Measurements from ENCODE around the gene SLC2A10.
"Not testable (repeated sequence)": the region's sequence is repeated elsewhere in the genome, so short reads cannot be mapped to it uniquely, and the experiment has no call there.

The SLC2A10 gene

DNA sequence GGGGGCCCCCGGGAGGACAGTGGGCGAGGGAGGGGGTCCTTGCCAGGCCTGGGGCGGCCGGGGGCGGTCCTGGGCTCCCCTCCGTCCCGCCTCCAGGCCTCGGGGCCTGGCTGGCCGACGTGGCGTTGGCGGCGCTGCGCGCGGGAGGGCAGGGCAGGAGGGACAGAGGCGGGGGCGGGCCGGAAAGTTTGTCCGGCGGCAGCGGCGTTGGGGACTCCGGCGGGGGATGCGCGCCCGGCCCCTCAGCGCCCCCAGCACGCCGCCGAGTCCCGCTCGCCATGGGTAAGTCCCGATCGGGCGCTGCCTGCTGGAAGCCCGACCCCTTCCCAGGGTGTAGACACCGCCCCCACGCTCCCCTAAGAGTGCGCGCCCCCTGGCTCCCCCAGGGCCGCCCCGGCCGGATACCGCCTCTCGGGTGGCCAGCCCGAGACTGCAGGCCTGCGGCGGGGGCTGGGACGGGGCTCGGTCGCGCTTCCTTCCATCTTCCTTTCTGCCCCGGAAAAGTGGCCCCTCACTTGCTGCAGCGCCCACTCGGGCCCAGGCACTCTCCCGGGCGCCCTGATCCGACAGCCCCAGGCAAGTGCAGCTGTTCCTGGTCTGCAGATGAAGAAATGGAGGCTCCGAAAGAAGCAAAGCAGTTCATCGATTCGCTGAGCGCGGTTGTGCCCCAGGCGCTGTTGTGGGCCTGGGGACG is at the start of gene SLC2A10:
Gene SLC2A10 (plus strand): TSS at position 191 of the 694 bp plus-strand sequence. CDS start 88 bp downstream, at position 279.
- peak in 1 of 2 experiments; percentile 42 for DNase-seq

DNA sequence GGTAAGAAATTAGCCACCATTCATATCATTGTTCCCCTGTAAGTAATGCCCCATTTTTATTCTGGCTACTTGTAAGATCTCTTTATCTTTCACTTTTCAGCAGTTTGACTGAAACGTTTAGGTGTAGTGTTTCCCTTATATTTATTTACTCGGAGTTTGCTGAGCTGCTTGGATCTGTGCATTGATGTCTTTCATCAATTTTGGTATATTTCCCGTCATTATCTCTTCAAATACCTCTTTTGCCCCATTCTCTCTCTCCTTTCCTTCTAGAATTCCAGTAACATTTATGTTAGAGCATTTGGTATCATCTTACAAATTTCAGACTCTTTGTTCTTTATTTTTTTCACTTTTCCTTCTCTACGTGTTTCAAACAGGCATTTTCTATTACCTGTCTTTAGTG is 49.0 kb upstream of the SLC2A10 start:
- no peak for DNase-seq

DNA sequence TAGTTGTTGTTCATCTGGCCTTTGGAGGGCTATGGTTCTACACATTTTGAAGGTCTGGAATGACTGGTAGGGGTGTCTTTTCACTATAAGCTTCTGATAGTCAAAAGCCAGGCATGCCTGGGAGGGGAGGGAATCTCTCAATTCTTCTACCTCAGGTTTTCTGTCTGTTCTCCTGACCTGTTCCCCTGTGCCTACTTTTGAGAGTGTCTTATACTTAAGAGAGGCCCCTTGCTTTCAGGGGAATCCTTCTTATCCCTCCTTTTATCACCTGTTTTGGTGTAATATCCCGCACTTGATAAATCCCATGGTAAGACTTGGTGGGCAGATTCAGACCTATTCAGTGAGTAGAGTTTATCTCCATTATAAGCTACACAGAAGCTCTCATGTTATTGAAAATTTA is 47.8 kb upstream of the SLC2A10 start:
- DNase-seq = no peak

DNA sequence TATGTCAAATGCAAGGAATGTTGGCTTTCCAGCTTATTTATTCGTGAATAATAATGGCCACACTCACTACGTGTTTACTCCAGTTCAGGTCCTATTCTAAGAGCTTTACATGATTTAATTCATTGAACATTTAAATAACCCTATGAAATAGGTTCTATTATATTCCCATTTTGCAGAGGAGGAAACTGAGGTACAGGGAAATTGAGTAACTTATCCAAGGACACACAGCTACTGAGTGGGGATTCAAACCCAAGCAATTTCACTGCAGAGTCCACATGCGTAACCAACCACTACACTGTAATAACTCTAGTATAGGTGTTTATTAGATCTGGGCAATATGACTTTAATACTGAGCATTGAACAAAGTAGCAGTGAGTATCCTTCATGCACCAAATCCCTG is 45.9 kb upstream of the SLC2A10 start:
- no peak for DNase-seq

DNA sequence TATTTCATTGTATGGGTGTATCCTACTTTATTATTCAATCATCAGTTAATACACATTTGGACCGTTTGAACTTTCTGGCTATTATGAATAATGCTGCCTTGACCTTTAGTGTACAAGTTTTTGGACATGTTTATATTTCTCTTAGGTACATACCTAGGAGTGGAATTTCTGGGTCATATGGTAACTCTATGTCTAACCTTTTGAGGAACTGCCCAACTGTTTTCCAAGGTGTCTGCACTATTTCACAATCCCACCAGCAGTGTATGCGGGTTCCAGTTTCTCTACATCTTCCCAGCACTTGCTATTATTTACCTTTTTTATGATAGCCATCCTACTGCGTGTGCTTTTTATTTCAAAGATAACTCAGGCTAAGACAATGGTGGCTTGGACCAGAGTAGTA is 43.8 kb upstream of the SLC2A10 start:
- DNase-seq = no peak

DNA sequence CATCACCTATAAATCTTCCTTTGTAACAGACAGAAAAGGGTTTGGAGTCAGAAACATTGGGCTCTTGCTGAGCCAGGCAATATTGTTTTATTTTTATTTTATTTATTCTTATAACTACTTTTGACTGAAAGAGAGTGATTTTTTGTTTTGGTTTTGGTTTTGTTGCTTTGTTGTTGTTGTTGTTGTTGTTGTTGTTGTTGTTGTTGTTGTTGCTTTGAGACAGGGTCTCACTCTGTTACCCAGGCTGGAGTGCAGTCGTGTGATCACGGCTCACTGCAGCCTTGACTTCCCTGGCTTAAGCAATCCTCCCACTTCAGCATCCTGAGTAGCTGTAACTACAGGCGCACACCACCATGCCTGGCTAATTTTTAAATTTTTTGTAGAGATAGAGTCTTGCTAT is 43.1 kb upstream of the SLC2A10 start:
- DNase-seq = no peak

DNA sequence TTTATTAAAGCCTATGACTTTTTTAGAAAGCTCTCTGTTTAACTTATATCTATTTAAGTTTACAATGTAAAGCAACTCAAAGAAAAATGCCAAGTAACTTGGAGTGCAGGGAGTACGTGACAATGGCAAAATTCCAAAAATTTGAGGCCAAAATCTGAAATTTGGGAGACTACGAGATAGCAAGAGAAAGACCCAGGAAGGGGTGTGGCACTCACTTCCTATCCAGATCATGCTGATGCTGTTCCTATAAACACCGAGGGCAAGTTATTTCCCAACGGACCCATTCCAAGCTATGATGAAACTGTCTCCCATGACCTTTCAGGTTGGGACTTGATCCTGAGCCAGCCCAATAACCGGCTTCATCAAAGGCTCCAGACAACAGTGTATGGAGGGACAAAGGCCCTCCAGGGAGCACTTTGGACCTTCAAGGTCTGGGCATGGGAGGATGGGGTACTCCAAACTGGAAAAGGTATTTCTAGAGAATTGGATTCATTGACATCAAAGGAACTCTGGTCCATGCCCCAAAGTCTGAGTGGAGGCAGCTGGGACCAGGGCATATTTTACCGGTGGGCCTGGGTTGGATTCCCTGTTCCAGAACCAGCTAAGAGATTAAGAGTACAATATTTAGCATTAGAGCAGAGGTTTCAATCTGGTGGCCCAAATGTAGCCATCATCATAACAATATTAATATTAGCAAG is 42.5 kb upstream of the SLC2A10 start:
- DNase-seq = no peak

DNA sequence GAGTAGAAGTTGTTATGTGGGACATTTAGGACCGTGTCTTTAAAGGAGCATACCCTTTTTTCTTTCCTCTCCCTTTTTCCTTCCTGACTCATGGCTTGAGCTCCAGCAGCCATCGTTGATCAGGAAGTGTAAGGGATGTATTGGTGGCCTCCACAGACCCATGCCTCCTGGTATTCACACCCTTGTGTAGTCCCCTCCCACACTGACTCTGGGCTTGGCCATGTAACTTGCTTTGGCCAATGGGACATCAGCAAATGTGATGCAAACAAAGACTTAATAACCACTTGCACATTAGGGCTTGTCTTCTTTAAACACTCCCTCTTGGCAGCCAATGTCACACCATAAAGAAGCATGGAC is 39.2 kb upstream of the SLC2A10 start:
- DNase-seq = no peak

DNA sequence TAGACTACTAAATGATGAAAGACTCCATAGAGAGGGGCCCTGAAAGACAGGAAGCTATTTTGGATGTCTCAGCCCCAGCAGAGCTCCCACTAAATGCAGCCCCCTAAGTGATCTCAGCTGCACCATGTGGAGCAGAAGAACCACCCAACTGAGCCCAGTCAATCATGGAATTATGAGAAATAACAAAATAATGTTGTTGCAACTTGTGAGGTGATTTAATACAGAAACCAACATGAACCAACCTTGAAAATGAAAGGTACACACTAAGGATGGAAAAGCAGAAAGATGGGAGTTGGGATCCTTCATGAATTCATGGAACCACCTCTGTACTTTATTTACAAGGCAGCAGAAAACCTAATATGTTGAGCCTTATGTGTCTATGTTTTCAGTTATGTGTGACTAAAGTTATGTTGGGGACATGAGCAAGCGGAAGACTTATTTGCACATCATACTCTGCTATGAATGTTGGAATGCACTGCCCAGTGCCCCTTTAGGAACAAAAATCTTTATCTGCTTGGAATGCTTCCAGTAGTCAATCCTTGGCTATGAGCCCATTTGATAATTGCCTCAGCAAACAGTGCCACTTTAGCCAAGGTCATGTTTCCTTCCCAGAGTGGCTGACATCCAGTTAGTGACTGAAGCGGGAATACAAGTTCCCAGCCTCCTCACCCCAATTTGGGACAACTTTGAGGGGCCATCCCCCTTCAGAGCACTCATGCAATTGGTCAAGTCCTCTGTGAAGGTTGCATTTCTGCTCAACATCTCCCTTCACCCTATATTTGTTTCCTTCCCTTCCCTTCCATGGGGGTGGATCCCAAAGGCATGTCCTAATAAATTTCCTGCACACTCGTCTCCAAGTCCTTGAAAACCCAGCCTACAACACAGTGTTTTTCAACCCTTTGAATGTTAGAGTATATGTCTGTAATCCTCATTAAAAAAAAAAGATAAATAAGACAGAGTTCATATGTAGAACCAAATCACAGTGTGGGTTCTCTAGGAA is 38.6 kb upstream of the SLC2A10 start:
- no peak for DNase-seq

DNA sequence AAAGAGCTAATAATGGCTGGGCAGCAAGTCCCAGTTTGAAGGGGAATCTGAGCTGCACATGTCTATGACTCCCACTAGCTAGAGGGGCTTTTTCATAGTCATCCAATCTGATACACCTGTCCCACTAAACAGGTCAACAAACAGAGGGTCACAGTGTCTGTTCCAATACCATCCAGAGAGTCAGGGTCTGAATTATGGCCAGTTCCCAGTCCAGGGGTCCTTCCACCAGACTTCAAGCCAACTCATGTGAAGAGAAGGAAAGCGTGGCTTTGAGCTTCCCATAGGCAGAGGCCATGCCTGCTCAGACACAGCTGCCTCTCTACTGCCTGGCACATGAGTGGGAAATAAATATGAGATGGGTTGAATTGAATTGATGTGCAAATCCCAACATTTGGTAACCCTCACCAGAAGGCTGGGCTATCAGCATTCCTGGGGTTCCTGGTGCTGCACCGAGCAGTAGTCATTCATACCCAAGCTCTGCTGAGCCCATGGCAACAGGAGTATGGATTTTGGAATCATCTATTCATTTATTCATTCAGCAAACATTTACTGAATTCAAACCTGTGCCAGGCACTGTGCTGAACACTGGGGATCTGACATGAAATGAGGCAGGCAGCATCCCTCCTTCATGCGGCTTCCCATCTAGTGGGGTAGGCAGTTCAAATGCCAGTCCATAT is 37.4 kb upstream of the SLC2A10 start:
- no peak for DNase-seq

DNA sequence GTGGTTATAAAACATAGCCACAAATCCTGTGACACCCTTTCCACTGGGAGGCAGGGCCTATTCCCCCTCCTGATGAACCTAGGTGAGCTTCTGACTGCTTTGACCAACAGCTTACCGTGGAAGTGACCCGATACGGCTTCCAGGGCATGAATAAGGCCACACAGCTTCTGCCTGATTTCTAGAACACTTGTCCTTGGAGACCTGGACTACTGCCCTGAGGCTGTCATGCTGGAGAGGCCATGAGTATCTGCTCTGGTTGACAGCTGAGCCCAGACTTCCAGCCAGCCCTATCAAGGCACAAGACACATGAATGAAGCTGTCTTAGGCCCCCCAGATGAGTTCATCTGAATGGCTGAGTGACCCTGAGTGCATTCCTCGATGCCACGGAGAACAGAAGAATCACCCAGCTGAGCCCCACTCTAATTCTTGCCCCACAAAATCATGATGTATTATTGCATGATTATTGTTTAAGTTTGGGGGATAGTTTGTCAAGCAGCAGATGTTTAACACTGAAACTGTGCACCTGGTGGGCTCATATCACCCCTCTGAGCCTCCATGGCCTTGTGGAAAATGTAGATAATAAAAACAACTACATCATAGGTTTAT is 36.8 kb upstream of the SLC2A10 start:
- no peak for DNase-seq

DNA sequence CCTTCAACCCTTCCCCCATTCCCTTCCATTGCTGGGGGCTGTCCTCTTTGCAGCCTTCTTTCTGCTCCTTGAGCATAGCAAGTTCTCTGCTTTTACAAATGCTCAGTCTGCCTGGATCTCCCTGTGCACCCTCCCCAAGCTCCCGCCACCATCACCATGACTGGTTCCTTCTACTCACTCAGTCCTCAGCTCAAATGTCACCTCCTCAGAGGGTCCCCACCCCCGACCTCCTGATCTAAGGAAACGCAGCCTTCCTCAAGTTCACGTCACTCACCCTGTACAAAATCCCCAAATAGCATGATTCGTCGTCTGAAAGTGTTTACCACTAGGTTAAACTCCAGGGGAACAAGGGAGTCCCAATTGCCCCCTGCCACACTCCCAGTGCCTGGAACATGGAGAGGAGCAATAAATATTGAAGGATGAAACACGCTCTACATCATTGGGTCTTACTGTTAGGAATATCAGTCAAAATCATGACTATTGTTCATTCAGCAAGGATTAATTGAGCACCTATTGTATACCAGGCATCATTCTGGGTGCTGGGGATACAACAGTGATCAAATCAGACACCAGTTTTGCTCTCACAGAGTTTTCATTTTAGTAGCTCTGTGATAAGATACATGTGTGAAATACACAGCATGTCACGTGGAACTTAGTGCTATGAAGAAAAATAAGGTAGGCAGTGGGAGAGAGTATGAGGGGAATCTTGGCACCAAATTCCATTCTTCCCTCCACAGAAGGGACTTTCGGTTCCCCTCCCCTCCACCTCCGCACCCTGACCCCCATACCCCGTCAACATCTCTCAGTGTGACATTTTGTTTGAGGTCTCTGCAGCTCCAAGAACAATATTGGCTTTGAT is 35.8 kb upstream of the SLC2A10 start:
- DNase-seq = no peak

DNA sequence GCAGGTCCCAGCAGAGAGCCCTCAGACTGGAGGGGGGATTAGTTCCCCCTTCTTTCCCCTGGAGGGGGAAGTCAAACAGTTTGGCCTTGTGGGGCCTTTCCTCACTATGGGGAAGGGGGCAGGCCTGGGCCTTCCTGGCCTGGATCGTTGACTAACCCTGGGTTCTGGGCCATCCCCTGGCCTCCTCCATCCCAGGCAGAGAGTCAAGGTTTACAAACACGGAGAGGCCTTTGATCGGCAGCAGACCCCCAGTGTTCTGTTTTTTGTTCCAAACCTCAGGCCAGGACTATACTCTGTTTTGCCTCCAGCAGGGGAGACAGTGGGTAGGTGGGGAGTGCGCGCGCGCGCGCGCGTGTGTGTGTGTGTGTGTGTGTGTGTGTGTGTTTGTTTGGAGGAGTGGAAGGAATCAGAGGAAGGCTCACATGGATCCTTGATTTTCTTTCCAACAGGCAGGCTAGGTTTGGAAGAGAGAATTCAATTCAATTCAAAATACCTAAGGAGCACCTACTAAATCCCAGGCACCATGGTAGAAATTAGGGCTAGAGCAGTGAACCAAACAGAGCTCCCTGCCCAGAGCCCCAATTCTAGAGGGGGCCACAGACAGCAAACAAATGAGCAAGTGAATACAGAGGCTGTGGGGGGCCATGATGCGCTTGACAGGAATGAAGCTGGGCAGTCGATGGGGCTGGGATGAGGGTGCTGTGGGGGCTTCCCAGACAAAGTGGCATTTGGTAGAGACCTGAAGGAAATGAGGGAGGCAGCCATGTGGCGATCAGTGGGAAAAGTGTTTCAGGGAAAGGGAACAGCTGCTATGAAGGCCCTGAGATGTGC is 35.0 kb upstream of the SLC2A10 start:
- no peak for DNase-seq

DNA sequence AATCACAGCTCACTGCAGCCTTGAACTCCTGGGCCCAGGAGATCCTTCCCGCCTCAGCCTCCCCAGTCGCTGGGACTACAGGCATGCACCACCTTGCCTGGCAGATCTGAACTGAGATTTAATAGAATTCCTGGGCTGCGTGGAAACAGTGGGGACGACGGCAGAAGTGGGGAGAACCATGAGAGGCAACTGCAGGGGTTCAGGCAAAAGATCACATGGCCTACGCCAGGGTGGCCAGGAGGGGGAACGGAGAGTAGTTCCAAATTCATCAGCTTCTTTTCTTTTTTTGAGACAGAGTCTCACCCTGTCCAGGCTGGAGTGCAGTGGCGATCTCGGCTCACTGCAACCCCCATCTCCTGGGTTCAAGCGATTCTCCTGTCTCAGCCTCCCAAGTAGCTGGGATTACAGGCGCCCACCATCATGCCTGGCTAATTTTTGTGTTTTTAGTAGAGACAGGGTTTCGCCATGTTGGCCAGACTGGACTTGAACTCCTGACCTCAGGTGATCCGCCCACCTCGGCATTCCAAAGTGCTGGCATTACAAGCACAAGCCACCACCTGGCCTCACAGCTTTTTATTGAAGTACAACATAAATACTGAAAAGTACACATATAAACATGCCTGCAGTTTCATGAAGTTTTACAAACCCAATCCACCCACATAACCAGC is 32.7 kb upstream of the SLC2A10 start:
- DNase-seq = not testable (repeated sequence)

DNA sequence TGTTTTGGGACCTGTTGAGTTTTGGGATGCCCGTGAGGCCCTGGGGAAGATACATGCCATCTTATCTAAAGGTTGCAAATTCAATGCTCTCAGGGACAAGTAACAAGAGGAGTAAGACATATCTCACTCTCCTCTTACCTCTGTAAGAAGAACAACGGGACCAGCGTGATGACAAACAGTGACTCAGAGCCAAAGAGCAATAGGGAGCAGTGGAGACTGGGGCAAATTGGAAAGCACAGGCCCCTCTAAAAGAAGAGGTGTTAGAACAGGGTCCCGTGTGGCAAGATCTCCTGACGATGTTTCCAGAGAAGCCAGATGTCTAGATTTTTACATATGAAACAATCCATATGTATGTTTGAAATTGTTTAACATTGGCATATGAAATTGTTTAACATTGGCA is 31.8 kb upstream of the SLC2A10 start:
- DNase-seq = no peak

DNA sequence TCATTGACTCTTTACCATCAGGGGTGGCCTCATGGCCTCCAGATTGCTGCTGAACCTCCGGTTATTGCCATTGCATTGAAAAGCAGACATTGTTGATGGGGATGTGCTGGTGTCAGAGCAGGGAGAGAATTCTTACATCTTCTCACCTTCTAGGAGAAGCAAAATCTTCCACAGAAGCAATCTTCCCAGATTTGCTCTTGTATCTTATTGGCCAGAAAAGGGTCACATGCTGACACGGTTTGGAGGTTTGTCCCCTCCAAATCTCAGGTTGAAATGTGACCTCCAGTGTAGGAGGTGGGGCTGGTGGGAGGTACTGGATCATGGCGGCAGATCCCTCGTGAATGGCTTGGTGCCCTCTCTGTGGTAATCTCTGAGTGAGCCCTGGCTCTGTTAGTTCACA is 30.9 kb upstream of the SLC2A10 start:
- DNase-seq = no peak

DNA sequence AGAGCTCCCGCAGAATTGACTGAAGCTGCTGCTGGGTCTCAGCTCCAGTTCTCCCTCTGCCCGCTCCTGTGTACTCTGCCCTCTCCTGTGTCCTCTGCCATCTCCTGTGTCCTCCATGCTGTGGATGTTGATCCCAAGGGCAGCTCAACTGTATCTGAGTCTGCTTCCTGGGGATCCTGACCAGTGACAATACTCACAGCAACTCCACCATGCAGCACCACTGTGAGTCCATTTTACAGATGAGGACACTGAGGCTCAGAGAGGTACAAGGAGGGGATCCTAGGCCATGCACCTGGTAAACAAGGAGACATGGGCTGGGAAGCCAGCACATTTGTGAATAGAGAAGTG is 28.8 kb upstream of the SLC2A10 start:
- no peak for DNase-seq

DNA sequence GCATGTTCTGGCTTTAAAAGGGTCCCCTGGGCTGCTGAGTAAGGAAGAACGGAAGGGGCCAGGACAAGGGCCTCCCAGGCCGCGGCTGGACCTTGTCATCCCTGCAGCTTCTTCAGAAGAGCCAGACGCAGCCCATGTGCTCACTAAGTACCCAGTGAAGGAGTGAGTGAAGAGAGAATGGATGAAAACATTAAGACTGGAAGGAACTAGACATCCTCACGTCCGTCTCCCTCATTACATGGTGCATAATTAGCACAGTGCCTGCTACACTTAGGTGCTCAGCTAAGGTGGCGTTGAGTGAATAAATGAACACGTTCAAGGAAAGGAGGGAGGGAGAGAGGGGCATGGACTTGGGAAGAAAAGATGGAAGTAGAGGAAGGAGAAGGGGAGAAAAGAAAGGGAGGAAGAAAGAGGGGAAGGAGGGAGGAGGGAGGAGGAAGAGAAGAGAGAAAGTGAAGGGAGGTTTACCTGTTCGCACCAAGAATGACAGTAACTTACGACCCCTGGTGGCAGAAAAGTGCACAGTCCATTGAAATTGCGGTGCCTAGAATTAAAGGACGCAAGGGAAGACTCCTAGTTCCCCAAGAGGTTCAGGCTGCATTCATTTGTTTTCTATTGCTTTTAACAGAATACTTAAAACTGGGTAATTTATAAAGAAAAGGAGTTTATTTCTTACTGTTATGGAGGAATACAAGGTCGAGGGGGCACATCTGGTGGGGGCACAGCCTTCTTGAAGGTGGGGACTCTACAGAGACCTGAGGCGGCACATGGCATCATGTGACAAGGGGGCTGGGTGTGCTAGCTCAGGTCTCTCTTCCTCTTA is 28.2 kb upstream of the SLC2A10 start:
- DNase-seq = peak in 1 of 2 experiments; percentile 36

All from SW 1271 (cell line).